ENCODE measurements around the gene ATP6V1D. TPM values are rescaled to one million over a fixed set of nuclear protein-coding genes. Genes with fewer than 3 reads are reported as not detected.
A peak's percentile ranks its signal among the peaks of the same experiment; 100 is the strongest.

ATP6V1D gene
- total and polyA plus RNA-seq, 9 of the 15 experiments (the other 6 are each of a cell fraction or from before 2014, with no cell fraction given): 35.5 to 91.0 (median 50.0) TPM

- TF ChIP-seq, protein P1, sequence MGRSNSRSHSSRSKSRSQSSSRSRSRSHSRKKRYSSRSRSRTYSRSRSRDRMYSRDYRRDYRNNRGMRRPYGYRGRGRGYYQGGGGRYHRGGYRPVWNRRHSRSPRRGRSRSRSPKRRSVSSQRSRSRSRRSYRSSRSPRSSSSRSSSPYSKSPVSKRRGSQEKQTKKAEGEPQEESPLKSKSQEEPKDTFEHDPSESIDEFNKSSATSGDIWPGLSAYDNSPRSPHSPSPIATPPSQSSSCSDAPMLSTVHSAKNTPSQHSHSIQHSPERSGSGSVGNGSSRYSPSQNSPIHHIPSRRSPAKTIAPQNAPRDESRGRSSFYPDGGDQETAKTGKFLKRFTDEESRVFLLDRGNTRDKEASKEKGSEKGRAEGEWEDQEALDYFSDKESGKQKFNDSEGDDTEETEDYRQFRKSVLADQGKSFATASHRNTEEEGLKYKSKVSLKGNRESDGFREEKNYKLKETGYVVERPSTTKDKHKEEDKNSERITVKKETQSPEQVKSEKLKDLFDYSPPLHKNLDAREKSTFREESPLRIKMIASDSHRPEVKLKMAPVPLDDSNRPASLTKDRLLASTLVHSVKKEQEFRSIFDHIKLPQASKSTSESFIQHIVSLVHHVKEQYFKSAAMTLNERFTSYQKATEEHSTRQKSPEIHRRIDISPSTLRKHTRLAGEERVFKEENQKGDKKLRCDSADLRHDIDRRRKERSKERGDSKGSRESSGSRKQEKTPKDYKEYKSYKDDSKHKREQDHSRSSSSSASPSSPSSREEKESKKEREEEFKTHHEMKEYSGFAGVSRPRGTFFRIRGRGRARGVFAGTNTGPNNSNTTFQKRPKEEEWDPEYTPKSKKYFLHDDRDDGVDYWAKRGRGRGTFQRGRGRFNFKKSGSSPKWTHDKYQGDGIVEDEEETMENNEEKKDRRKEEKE (IDR thresholded peaks at IDR 0.05; ENCODE audit: borderline replicate concordance in 1 of 2, control insufficient read depth in 1 of 2, low read depth in 2 of 2, low read length in 1 of 2): no peak
- TF ChIP-seq NR3C1 (CRISPR knock-in tag; IDR thresholded peaks at IDR 0.05) (no peak), THRAP3 (IDR thresholded peaks at IDR 0.05; ENCODE audit: borderline replicate concordance) (no peak), ATF7 (IDR thresholded peaks at IDR 0.05) (0 out of 2 replicates have a peak, but pooled peaks have one; percentile 19), SMARCA4 (IDR thresholded peaks at IDR 0.05) (peak; percentile 58), ZBTB5 (IDR thresholded peaks at IDR 0.05) (no peak), IRF2 (CRISPR knock-in tag; IDR thresholded peaks at IDR 0.05) (no peak), FOXM1 (IDR thresholded peaks at IDR 0.05; ENCODE audit: low read depth) (0 out of 2 replicates have a peak, but pooled peaks have one; percentile 27), FOXM1 (CRISPR knock-in tag; IDR thresholded peaks at IDR 0.05; ENCODE audit: low read depth) (no peak), ZNF668 (CRISPR knock-in tag; IDR thresholded peaks at IDR 0.05) (no peak), FOXJ2 (tag; IDR thresholded peaks at IDR 0.05) (0 out of 2 replicates have a peak, but pooled peaks have one; percentile 25), PRDM10 (IDR thresholded peaks at IDR 0.05; ENCODE audit: partially characterized antibody) (no peak), HOMEZ (CRISPR knock-in tag; IDR thresholded peaks at IDR 0.05) (no peak), ARID1B (IDR thresholded peaks at IDR 0.05) (peak; percentile 82), CBFA2T2 (conservative IDR thresholded peaks at IDR 0.05) (peak; percentile 60), NR2C2 (CRISPR knock-in tag; IDR thresholded peaks at IDR 0.05) (no peak), NR2C2 (tag; IDR thresholded peaks at IDR 0.05) (0 out of 2 replicates have a peak, but pooled peaks have one; percentile 9), BCOR (IDR thresholded peaks at IDR 0.05) (no peak)
These were observed 31.7 kb upstream of the ATP6V1D start (continued) for GRCh38 chr14:67391268-67391667.

Data from K562 (cell line).